Panc1 (cell line): ENCODE results near the gene SIL1.

Experiments
- POLR2AphosphoS5 ChIP-seq: IDR thresholded peaks from 2 replicates; pipeline ENCODE4 v1.6.1; 2012; ENCODE audit warnings: mild to moderate bottlenecking, low read depth, low read length, moderate library complexity
- SIN3A ChIP-seq: IDR thresholded peaks from 2 replicates; pipeline ENCODE4 v1.6.1; 2012; ENCODE audit warnings: low read depth, mild to moderate bottlenecking, low read length, moderate library complexity, borderline replicate concordance; ENCODE audit not compliant: insufficient read depth
- TF ChIP-seq, protein P1 (sequence below): fragments of 450-650 bp; IDR thresholded peaks from 2 replicates; pipeline ENCODE4 v1.5.1; 2017; ENCODE audit warnings: mild to moderate bottlenecking
- TF ChIP-seq, protein P2 (sequence below), 2 experiments: IDR thresholded peaks; 2 replicates each; pipeline ENCODE4 v1.6.1; 2011 to 2012; ENCODE audit warnings: low read depth in 2 of 2, control low read depth in 1 of 2, low read length in 1 of 2, mild to moderate bottlenecking in 1 of 2, moderate library complexity in 1 of 2; ENCODE audit not compliant: insufficient read depth in 1 of 2

DNA sequence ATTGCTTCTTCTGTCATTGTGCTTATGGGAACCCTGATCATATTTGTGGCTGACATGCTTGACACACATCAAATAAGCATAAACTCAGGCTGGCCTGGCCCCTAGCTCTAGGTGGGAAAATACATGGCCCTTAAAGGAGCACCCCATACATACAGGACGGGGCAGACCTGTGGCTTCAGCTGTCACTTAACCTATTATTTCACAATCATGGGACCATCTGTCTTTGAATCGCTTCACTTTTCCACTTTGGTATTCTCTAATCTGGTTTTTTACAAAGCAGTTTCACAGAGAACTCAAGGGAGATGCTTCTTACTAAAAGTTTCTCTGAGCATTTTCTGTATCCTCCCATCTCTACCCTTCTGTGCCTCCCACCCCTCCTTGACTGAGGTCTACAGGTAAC lies 288.4 kb downstream of the SIL1 start:
- TF ChIP-seq, protein P1, sequence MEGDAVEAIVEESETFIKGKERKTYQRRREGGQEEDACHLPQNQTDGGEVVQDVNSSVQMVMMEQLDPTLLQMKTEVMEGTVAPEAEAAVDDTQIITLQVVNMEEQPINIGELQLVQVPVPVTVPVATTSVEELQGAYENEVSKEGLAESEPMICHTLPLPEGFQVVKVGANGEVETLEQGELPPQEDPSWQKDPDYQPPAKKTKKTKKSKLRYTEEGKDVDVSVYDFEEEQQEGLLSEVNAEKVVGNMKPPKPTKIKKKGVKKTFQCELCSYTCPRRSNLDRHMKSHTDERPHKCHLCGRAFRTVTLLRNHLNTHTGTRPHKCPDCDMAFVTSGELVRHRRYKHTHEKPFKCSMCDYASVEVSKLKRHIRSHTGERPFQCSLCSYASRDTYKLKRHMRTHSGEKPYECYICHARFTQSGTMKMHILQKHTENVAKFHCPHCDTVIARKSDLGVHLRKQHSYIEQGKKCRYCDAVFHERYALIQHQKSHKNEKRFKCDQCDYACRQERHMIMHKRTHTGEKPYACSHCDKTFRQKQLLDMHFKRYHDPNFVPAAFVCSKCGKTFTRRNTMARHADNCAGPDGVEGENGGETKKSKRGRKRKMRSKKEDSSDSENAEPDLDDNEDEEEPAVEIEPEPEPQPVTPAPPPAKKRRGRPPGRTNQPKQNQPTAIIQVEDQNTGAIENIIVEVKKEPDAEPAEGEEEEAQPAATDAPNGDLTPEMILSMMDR = no peak
- TF ChIP-seq SIN3A (no peak), POLR2AphosphoS5 (no peak)
- TF ChIP-seq, protein P2, sequence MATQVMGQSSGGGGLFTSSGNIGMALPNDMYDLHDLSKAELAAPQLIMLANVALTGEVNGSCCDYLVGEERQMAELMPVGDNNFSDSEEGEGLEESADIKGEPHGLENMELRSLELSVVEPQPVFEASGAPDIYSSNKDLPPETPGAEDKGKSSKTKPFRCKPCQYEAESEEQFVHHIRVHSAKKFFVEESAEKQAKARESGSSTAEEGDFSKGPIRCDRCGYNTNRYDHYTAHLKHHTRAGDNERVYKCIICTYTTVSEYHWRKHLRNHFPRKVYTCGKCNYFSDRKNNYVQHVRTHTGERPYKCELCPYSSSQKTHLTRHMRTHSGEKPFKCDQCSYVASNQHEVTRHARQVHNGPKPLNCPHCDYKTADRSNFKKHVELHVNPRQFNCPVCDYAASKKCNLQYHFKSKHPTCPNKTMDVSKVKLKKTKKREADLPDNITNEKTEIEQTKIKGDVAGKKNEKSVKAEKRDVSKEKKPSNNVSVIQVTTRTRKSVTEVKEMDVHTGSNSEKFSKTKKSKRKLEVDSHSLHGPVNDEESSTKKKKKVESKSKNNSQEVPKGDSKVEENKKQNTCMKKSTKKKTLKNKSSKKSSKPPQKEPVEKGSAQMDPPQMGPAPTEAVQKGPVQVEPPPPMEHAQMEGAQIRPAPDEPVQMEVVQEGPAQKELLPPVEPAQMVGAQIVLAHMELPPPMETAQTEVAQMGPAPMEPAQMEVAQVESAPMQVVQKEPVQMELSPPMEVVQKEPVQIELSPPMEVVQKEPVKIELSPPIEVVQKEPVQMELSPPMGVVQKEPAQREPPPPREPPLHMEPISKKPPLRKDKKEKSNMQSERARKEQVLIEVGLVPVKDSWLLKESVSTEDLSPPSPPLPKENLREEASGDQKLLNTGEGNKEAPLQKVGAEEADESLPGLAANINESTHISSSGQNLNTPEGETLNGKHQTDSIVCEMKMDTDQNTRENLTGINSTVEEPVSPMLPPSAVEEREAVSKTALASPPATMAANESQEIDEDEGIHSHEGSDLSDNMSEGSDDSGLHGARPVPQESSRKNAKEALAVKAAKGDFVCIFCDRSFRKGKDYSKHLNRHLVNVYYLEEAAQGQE (IDR thresholded peaks at IDR 0.05; ENCODE audit: insufficient read depth in 1 of 2, low read depth in 2 of 2, low read length in 1 of 2) = no peak
